ENCODE data around the gene TENM4. TPM values are rescaled to one million over a fixed set of nuclear protein-coding genes. Genes with fewer than 3 reads are reported as not detected.

Gene TENM4
- total RNA-seq, 4 donors from 2014 or later = 16.8 to 158 (median 120) TPM

GRCh38 chr11:79018371-79018849 is 422.4 kb downstream of the TENM4 start:
- 52 to 55% methylated on average over 3 of the region's 3 CpGs for WGBS, 2 donors
- no peaks in the 10 kb centered on the region for H3K9me3 ChIP-seq
- no peak for DNase-seq
- peaks cover 0 to 10% of the 10 kb centered on the region in 2 donors for H3K4me1 ChIP-seq
- H3K36me3 ChIP-seq = no peaks in the 10 kb centered on the region
- TF ChIP-seq CTCF (IDR thresholded peaks at IDR 0.05) (no peak), POLR2A (IDR thresholded peaks at IDR 0.05) (no peak)
- no peak overlapping the region for H3K27ac ChIP-seq
- intact Hi-C loops (cut with DNase I) = no loop called here
- H3K4me3 ChIP-seq (replicated peaks in 1 of 3) = no peak overlapping the region
- H3K27me3 ChIP-seq = no peaks in the 10 kb centered on the region

GRCh38 chr11:79017811-79018210 is 423.0 kb downstream of the TENM4 start:
- intact Hi-C loops (cut with DNase I) = no loop called here
- no peak overlapping the region for H3K4me3 ChIP-seq (replicated peaks in 1 of 3)
- DNase-seq = no peak
- TF ChIP-seq POLR2A (IDR thresholded peaks at IDR 0.05) (no peak), CTCF (IDR thresholded peaks at IDR 0.05) (no peak)
- peaks cover 0 to 12% of the 10 kb centered on the region in 2 donors for H3K4me1 ChIP-seq
- H3K27me3 ChIP-seq = no peaks in the 10 kb centered on the region
- H3K9me3 ChIP-seq = no peaks in the 10 kb centered on the region
- no peaks in the 10 kb centered on the region for H3K36me3 ChIP-seq
- H3K27ac ChIP-seq = no peak overlapping the region

GRCh38 chr11:79013509-79013908 is 427.3 kb downstream of the TENM4 start:
- Histone ChIP-seq H3K36me3 (no peaks in the 10 kb centered on the region), H3K27me3 (no peaks in the 10 kb centered on the region)
- intact Hi-C loops (cut with DNase I) = no loop called here

GRCh38 chr11:79011357-79011756 is 429.5 kb downstream of the TENM4 start:
- no peak for TF ChIP-seq POLR2A (IDR thresholded peaks at IDR 0.05)
- Histone ChIP-seq H3K36me3 (no peaks in the 10 kb centered on the region), H3K27me3 (no peaks in the 10 kb centered on the region), H3K9me3 (no peaks in the 10 kb centered on the region), H3K27ac (no peak overlapping the region), H3K4me3 (replicated peaks in 1 of 3) (no peak overlapping the region), H3K4me1 (peaks cover 4 to 5% of the 10 kb centered on the region in 2 donors)
- WGBS, 2 donors = 93 to 95% methylated on average over 3 of the region's 3 CpGs
- no peak for DNase-seq
- intact Hi-C loops (cut with DNase I) = no loop called here

More at GRCh38 chr11:79013509-79013908, 427.3 kb downstream of the TENM4 start:
- no peak overlapping the region for H3K27ac ChIP-seq
- DNase-seq = peak; percentile 32 to 42
- no peaks in the 10 kb centered on the region for H3K9me3 ChIP-seq
- TF ChIP-seq CTCF (IDR thresholded peaks at IDR 0.05) (no peak), POLR2A (IDR thresholded peaks at IDR 0.05) (no peak)
- peaks cover 0 to 5% of the 10 kb centered on the region in 2 donors for H3K4me1 ChIP-seq
- 71 to 85% methylated on average over 3 of the region's 3 CpGs for WGBS, 2 donors
- H3K4me3 ChIP-seq (replicated peaks in 1 of 3) = no peak overlapping the region

GRCh38 chr11:79007771-79008402 is 432.9 kb downstream of the TENM4 start:
- Histone ChIP-seq H3K36me3 (no peaks in the 10 kb centered on the region), H3K9me3 (no peaks in the 10 kb centered on the region), H3K27me3 (no peaks in the 10 kb centered on the region), H3K27ac (no peak overlapping the region), H3K4me1 (peaks cover 0 to 4% of the 10 kb centered on the region in 2 donors), H3K4me3 (replicated peaks in 1 of 3) (no peak overlapping the region)
- DNase-seq = peak in 1 of 2 donors; percentile 8
- 54 to 58% methylated on average over 13 of the region's 13 CpGs for WGBS, 2 donors
- intact Hi-C loops (cut with DNase I) = no loop called here
- TF ChIP-seq CTCF (IDR thresholded peaks at IDR 0.05) = no peak
- no peak for TF ChIP-seq POLR2A (IDR thresholded peaks at IDR 0.05)
